Measurements from ENCODE around the gene HPCAL1.

- TF ChIP-seq CTCF (IDR thresholded peaks at IDR 0.05), result no peak
- TF ChIP-seq POLR2A (IDR thresholded peaks at IDR 0.05), result no peak
These were observed 155.3 kb downstream of the HPCAL1 start for GRCh38 chr2:10457846-10458598.

Measured in lower leg skin (tissue), 3 donors.